Measurements from ENCODE around the gene NRTN. TPM values are rescaled to one million over a fixed set of nuclear protein-coding genes. Genes with fewer than 3 reads are reported as not detected.

NRTN gene, protein sequence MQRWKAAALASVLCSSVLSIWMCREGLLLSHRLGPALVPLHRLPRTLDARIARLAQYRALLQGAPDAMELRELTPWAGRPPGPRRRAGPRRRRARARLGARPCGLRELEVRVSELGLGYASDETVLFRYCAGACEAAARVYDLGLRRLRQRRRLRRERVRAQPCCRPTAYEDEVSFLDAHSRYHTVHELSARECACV
- total RNA-seq = 10 to 100 TPM; 24.1 to 70.9 TPM

DNA sequence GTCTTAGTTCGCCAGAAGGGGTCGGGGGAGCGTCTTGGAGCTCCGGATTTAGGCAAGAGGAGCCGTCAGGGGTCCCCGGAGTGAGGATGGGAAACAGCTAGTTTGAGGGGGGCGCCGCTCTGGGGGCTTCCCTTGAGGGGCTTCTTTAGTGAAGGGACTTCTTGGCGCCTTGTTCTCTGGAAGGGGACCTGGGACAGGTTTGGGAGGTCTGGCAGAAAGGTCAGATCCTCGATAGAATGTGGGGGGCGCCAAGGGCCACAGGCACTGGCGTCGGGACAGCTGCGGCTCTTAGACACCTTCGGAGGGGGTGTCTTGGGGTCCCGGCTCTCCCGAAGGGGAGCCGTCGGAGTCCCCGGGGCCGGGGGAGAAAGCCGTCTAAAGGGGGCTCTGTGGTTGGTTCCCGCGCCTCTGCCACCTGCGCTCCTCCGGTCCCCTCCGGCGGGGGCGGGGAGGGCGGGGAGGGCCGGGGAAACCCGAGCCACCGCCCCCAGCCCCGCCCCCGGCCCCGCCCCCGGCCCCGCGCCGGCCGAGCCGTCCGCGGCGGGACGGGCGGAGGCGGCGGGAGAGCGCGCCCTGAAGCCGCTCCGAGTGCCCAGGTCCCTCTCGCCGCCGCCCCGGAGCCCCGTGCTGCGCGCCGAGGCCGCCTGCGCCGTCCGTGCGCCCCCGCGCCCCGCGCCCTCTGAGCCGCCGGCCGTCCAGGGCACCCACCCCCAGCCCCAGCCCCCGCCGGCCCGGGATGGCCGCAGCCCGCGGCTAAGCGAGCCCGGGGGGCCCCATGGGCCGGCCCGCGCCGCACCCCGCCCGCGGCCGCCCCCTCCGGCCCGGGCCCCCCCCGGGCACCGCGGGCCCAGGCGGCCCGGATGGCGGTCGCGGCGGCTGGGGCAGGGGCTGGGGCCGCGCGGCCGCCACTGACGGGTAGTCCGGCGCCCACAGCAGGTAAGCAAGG is at the start of gene NRTN:
NRTN (plus strand) TSS at position 552 of the 946 bp plus-strand sequence. CDS start 19,099 bp downstream, outside the sequence.
- Histone ChIP-seq H3K9me3 (no peaks in the 10 kb centered on the region), H3K4me3 (peak within 1 kb of the TSS; percentile 29 to 64), H3K4me1 (peaks cover 50% of the 10 kb centered on the region), H3K27ac (peak within 1 kb of the TSS; percentile 81 to 97 (median 84)), H3K27me3 (no peaks in the 10 kb centered on the region), H3K36me3 (replicated peaks in 1 of 2; ENCODE audit: insufficient read depth in 1 of 2, low read depth in 2 of 2) (no peaks in the 10 kb centered on the region)
- ATAC-seq = peak; percentile 72
- TF ChIP-seq POLR2A (IDR thresholded peaks at IDR 0.05) = no peak
- TF ChIP-seq, protein P1, sequence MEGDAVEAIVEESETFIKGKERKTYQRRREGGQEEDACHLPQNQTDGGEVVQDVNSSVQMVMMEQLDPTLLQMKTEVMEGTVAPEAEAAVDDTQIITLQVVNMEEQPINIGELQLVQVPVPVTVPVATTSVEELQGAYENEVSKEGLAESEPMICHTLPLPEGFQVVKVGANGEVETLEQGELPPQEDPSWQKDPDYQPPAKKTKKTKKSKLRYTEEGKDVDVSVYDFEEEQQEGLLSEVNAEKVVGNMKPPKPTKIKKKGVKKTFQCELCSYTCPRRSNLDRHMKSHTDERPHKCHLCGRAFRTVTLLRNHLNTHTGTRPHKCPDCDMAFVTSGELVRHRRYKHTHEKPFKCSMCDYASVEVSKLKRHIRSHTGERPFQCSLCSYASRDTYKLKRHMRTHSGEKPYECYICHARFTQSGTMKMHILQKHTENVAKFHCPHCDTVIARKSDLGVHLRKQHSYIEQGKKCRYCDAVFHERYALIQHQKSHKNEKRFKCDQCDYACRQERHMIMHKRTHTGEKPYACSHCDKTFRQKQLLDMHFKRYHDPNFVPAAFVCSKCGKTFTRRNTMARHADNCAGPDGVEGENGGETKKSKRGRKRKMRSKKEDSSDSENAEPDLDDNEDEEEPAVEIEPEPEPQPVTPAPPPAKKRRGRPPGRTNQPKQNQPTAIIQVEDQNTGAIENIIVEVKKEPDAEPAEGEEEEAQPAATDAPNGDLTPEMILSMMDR (IDR thresholded peaks at IDR 0.05) = no peak
- intact Hi-C loops (cut with DNase I) = loop anchor here (5.0 kb wide), 1 partner anchor 88 kb away; no protein-coding TSS in a partner anchor
- WGBS, 2 donors = 2 to 5% methylated on average over 9 to 60 of the region's 107 CpGs
- peak; percentile 60 to 74 (median 71) for DNase-seq

DNA sequence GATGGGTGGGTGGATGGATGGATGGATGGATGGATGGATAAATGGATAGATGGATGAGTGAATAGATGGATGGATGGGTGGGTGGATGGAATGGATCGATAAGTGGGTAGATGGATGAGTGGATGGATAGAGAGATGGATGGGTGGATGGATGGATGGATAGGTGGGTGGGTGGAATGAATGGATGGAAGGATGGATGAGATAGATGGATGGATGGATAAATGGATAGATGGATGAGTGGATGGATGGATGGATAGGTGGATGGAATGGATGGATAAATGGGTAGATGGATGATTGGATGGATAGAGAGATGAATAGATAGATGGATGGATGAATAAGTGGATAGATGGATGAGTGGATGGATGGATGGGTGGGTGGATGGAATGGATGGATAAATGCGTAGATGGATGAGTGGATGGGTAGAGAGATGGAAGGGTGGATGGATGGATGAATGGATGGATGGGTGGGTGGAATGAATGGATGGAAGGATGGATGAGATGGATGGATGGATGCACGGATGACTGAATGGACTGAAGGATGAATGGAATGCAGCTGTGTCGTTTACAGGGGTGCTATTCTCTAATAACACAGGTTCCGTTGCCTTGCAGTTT is 42.2 kb upstream of the NRTN start:
- Histone ChIP-seq H3K27ac (no peak overlapping the region), H3K9me3 (no peaks in the 10 kb centered on the region), H3K4me3 (no peak overlapping the region), H3K36me3 (replicated peaks in 1 of 2; ENCODE audit: insufficient read depth in 1 of 2, low read depth in 2 of 2) (no peaks in the 10 kb centered on the region), H3K4me1 (no peaks in the 10 kb centered on the region), H3K27me3 (no peaks in the 10 kb centered on the region)
- intact Hi-C loops (cut with DNase I) = no loop called here
- WGBS, 2 donors = 69 to 78% methylated on average over 5 of the region's 5 CpGs
- DNase-seq (no peak), ATAC-seq (no peak)
- no peak for TF ChIP-seq POLR2A (IDR thresholded peaks at IDR 0.05)
- TF ChIP-seq, protein P1 (IDR thresholded peaks at IDR 0.05) = no peak

DNA sequence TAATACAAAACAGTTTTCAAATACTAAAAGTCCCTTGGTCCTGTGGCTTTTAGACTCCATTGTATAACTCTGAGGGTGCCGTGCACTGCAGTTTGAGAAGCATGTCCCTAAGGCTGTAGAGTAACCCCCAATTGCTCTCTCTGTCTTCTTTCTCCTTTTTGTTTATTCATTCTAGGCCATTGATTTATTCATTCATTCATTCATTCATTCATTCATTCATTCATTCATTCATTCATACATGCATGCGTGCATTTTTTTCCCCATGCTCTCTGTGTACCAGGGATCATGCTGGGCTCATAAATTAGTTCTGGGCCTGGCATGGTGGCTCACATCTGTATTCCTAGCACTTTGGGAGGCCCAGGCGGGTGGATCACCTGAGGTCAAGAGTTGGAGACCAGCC is 39.6 kb upstream of the NRTN start:
- no peak overlapping the region for H3K4me3 ChIP-seq
- no peaks in the 10 kb centered on the region for H3K27me3 ChIP-seq
- H3K4me1 ChIP-seq = no peaks in the 10 kb centered on the region
- WGBS, 2 donors = 83 to 87% methylated on average over 3 of the region's 3 CpGs
- H3K36me3 ChIP-seq (replicated peaks in 1 of 2; ENCODE audit: insufficient read depth in 1 of 2, low read depth in 2 of 2) = no peaks in the 10 kb centered on the region
- intact Hi-C loops (cut with DNase I) = no loop called here
- no peaks in the 10 kb centered on the region for H3K9me3 ChIP-seq
- TF ChIP-seq, protein P1 (IDR thresholded peaks at IDR 0.05) = no peak
- TF ChIP-seq POLR2A (IDR thresholded peaks at IDR 0.05) = no peak
- H3K27ac ChIP-seq = no peak overlapping the region
- DNase-seq (no peak), ATAC-seq (no peak)

DNA sequence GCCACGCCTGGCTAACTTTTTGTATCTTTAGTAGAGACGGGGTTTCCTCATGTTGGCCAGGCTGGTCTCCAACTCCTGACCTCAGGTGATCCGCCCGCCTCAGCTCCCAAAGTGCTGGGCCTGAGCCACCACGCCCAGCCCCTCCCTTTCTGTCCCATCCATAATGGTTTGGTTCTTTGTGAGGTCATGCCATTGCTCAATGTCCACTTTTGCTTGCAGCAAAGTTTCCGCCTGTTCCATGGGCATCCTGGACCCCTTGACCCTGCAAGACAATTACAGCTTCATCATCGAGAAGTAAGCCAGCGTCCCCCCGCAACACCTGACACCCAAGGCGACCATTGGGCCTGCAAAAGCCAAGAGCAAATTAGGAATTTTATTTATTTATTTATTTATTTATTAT is 36.9 kb upstream of the NRTN start:
- 92 to 93% methylated on average over 10 of the region's 10 CpGs for WGBS, 2 donors
- TF ChIP-seq, protein P1 (IDR thresholded peaks at IDR 0.05) = no peak
- no peak for TF ChIP-seq POLR2A (IDR thresholded peaks at IDR 0.05)
- no peak overlapping the region for H3K27ac ChIP-seq

More for the DNA sequence above, 36.9 kb upstream of the NRTN start:
- Histone ChIP-seq H3K27me3 (no peaks in the 10 kb centered on the region), H3K36me3 (replicated peaks in 1 of 2; ENCODE audit: insufficient read depth in 1 of 2, low read depth in 2 of 2) (no peaks in the 10 kb centered on the region), H3K4me1 (no peaks in the 10 kb centered on the region), H3K9me3 (no peaks in the 10 kb centered on the region), H3K4me3 (no peak overlapping the region)
- ATAC-seq (no peak), DNase-seq (no peak)
- intact Hi-C loops (cut with DNase I) = no loop called here

Measured in body of pancreas (tissue), 4 donors.